Body of pancreas (tissue), 4 donors: ENCODE results near the gene YWHAE. TPM values are rescaled to one million over a fixed set of nuclear protein-coding genes. Genes with fewer than 3 reads are reported as not detected.

Source experiments
- ATAC-seq: fragments of 150-250 bp; one replicate; pipeline ENCODE4 v1.9.1; 2016
- DNase-seq, 4 donors: peaks; one replicate each; pipeline ENCODE4 v3.0.0-alpha.2; 2019
- H3K27ac ChIP-seq, 4 donors: fragments of 200-600 bp; sonication (generic); 1 replicate in 3 of 4; 2 replicates in 1 of 4; pipeline versions ENCODE4 v1.5.1 to v1.6.1; 2016 to 2019; ENCODE audit warnings: mild to moderate bottlenecking in 1 of 4, mixed read lengths in 1 of 4, moderate library complexity in 1 of 4
- H3K27me3 ChIP-seq, 2 donors: fragments of 200-600 bp; sonication (generic); one replicate each; pipeline ENCODE4 v1.6.0; 2016; ENCODE audit warnings: mild to moderate bottlenecking in 1 of 2
- H3K36me3 ChIP-seq, 2 donors: fragments of 200-600 bp; sonication (generic); replicated peaks in 1 of 2; 2 replicates each; pipeline ENCODE4 v1.5.1; 2016; ENCODE audit warnings: low read depth in 2 of 2; ENCODE audit not compliant: insufficient read depth in 1 of 2
- H3K4me1 ChIP-seq: fragments of 200-600 bp; sonication (generic); one replicate; pipeline ENCODE4 v1.6.0; 2016
- H3K4me3 ChIP-seq, 2 donors: fragments of 200-600 bp; sonication (generic); 1 replicate in 1 of 2; 2 replicates in 1 of 2; pipeline ENCODE4 v1.5.1; 2016 to 2019
- H3K9me3 ChIP-seq, 3 donors: fragments of 200-600 bp; sonication (generic); 1 replicate in 2 of 3; 2 replicates in 1 of 3; pipeline ENCODE4 v1.5.1; 2016
- CTCF ChIP-seq, 7 experiments: fragments of 450-650 bp in 4 of 7; fragments of 200-600 bp in 3 of 7; sonication (generic) in 3 of 7; IDR thresholded peaks; one replicate each; pipeline ENCODE4 v1.5.1; 2016 to 2019; ENCODE audit warnings: antibody characterized with exemption in 7 of 7
- POLR2A ChIP-seq, 3 donors: fragments of 450-650 bp; IDR thresholded peaks; one replicate each; pipeline ENCODE4 v1.6.1; 2016; ENCODE audit warnings: antibody characterized with exemption in 3 of 3, mild to moderate bottlenecking in 2 of 3
- WGBS, 2 donors: methylation state at CpG; one replicate each; pipeline ENCODE4 v1.1.5; 2017; 5-methylcytosine and 5-hydroxymethylcytosine counted together
- intact Hi-C: fragments of 100-400 bp; cut with DNase I; formaldehyde crosslinking; loops from one replicate; pipeline ENCODE4 v1.15.1; 2023
- total RNA-seq, 2 donors: library from RNA; depleted of rRNA; stranded (reverse); fragments of >200 nt; gene quantifications; one replicate each; pipeline ENCODE4 v1.1.0, GENCODE V29; 2016

YWHAE gene
- total RNA-seq, 2 donors from 2014 or later = 301 to 378 TPM

- peaks cover 86% of the 10 kb centered on the region for H3K4me1 ChIP-seq
- no peaks in the 10 kb centered on the region for H3K36me3 ChIP-seq
- ATAC-seq (no peak), DNase-seq (no peak)
- TF ChIP-seq CTCF (IDR thresholded peaks at IDR 0.05) = no peak
- no peak for TF ChIP-seq POLR2A (IDR thresholded peaks at IDR 0.05)
- H3K9me3 ChIP-seq = no peaks in the 10 kb centered on the region
- intact Hi-C loops = no loop called here
- no peaks in the 10 kb centered on the region for H3K27me3 ChIP-seq
- 47 to 51% methylated on average over 3 of the region's 3 CpGs for WGBS, 2 donors
- peak overlapping the region in 2 of 4 donors; percentile 33 to 45 for H3K27ac ChIP-seq
- no peak overlapping the region for H3K4me3 ChIP-seq
These were observed 22.7 kb downstream of the YWHAE start for GRCh38 chr17:1377334-1377733.

- Histone ChIP-seq H3K27ac (peak overlapping the region in 3 of 4 donors; percentile 33 to 45 (median 33)), H3K27me3 (no peaks in the 10 kb centered on the region), H3K4me3 (no peak overlapping the region), H3K9me3 (no peaks in the 10 kb centered on the region), H3K36me3 (no peaks in the 10 kb centered on the region), H3K4me1 (peaks cover 80% of the 10 kb centered on the region)
- ATAC-seq (no peak), DNase-seq (no peak)
- 34 to 44% methylated on average over 5 of the region's 5 CpGs for WGBS, 2 donors
- no peak for TF ChIP-seq POLR2A (IDR thresholded peaks at IDR 0.05)
- no peak for TF ChIP-seq CTCF (IDR thresholded peaks at IDR 0.05)
- intact Hi-C loops = no loop called here
These were observed 24.0 kb downstream of the YWHAE start for GRCh38 chr17:1376061-1376460.

DNA sequence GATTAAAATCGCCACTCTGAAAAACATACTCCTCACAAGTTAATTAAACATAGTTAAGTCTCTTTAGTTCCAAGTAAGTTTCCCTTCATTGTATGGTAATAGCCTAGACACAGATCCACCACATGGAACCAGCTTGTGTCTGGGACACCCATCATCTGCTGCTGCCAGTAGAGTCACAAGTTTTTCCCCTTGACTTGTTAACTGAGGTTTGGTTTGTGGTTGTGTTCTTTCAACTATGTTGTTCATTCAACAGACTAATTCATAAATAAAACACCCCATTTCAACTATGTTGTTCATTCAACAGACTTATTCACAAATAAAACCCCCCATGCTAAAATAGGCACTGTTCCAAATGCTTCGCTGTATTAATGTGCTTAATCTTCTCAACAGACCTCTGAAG, 24.4 kb downstream of the YWHAE start:
- Histone ChIP-seq H3K27ac (peak overlapping the region in 3 of 4 donors; percentile 26 to 45 (median 33)), H3K9me3 (no peaks in the 10 kb centered on the region), H3K4me3 (no peak overlapping the region), H3K4me1 (peaks cover 77% of the 10 kb centered on the region), H3K36me3 (no peaks in the 10 kb centered on the region), H3K27me3 (no peaks in the 10 kb centered on the region)
- intact Hi-C loops = no loop called here
- 26 to 33% methylated on average over 2 of the region's 2 CpGs for WGBS, 2 donors
- TF ChIP-seq POLR2A (IDR thresholded peaks at IDR 0.05) = no peak
- no peak for TF ChIP-seq CTCF (IDR thresholded peaks at IDR 0.05)
- DNase-seq (no peak), ATAC-seq (no peak)

GRCh38 chr17:1374431-1375177, 25.4 kb downstream of the YWHAE start:
- no peak for ATAC-seq
- intact Hi-C loops = no loop called here

More at GRCh38 chr17:1374431-1375177, 25.4 kb downstream of the YWHAE start:
- DNase-seq = no peak
- no peaks in the 10 kb centered on the region for H3K27me3 ChIP-seq
- H3K4me3 ChIP-seq = no peak overlapping the region
- peak overlapping the region in 2 of 4 donors; percentile 18 to 24 for H3K27ac ChIP-seq
- H3K9me3 ChIP-seq = no peaks in the 10 kb centered on the region
- 52% methylated on average over 10 of the region's 10 CpGs for WGBS, 2 donors
- TF ChIP-seq CTCF (IDR thresholded peaks at IDR 0.05) (no peak), POLR2A (IDR thresholded peaks at IDR 0.05) (no peak)
- peaks cover 71% of the 10 kb centered on the region for H3K4me1 ChIP-seq
- no peaks in the 10 kb centered on the region for H3K36me3 ChIP-seq
